PC-3 (cell line): Measurements from ENCODE around the gene RBM18. TPM values are rescaled to one million over a fixed set of nuclear protein-coding genes. Genes with fewer than 3 reads are reported as not detected.

ENCODE experiments used
- ATAC-seq: fragments of 200-7000 bp; cut with Tn5 transposase; 2 replicates; pipeline ENCODE4 v1.9.1; 2020; ENCODE audit warnings: mild to moderate bottlenecking, moderate library complexity
- BruUV-seq: library from RNA; stranded (reverse); fragments of 400-500 nt; replicated peaks from 2 replicates; lab custom pipeline; 2021; lab: Mats Ljungman, UMichigan
- CTCF ChIA-PET: fragments of 300-600 bp; sonication (Branson Sonifier 250); formaldehyde crosslinking; loops from one replicate; lab custom pipeline; 2022; ENCODE audit warnings: antibody characterized with exemption; lab: Charles Lee
- POLR2A ChIA-PET: fragments of 300-600 bp; sonication (Branson Sonifier 250); formaldehyde crosslinking; loops from one replicate; lab custom pipeline; 2022; ENCODE audit warnings: antibody characterized with exemption; ENCODE audit not compliant: unreplicated experiment; lab: Charles Lee
- DNase-seq: peaks from one replicate; pipeline ENCODE4 v3.0.0-alpha.2; 2015
- H2AFZ ChIP-seq: fragments of 300-600 bp; sonication (generic); 2 replicates; pipeline ENCODE4 v1.6.0; 2016; ENCODE audit warnings: antibody characterized with exemption, low read length
- H3F3A ChIP-seq: fragments of 300-600 bp; sonication (generic); one replicate; pipeline ENCODE4 v1.6.0; 2017; ENCODE audit warnings: antibody characterized with exemption, low read length, control low read depth, mild to moderate bottlenecking; ENCODE audit not compliant: unreplicated experiment
- H3K27ac ChIP-seq: fragments of 300-600 bp; sonication (generic); 2 replicates; pipeline ENCODE4 v1.5.1; 2016; ENCODE audit warnings: mild to moderate bottlenecking, low read length
- H3K27me3 ChIP-seq: fragments of 300-600 bp; sonication (generic); 2 replicates; pipeline ENCODE4 v1.6.1; 2016; ENCODE audit warnings: low read length, mixed read lengths
- H3K36me3 ChIP-seq: fragments of 300-600 bp; sonication (generic); 2 replicates; pipeline ENCODE4 v1.6.1; 2016; ENCODE audit warnings: low read depth, mixed run types, low read length, mixed read lengths
- H3K4me1 ChIP-seq: fragments of 300-600 bp; sonication (generic); 2 replicates; pipeline ENCODE4 v1.5.1; 2016; ENCODE audit warnings: low read length; ENCODE audit not compliant: insufficient read depth
- H3K4me2 ChIP-seq: fragments of 300-600 bp; sonication (generic); 2 replicates; pipeline ENCODE4 v1.6.0; 2016; ENCODE audit warnings: low read length
- H3K4me3 ChIP-seq: fragments of 300-600 bp; sonication (generic); 2 replicates; pipeline ENCODE4 v1.5.1; 2016; ENCODE audit warnings: mild to moderate bottlenecking, low read length, mixed read lengths
- H3K79me2 ChIP-seq: fragments of 300-600 bp; sonication (generic); 2 replicates; pipeline ENCODE4 v1.6.1; 2017; ENCODE audit warnings: low read length, mixed read lengths
- H3K9ac ChIP-seq: fragments of 300-600 bp; sonication (generic); 2 replicates; pipeline ENCODE4 v1.6.0; 2016; ENCODE audit warnings: mild to moderate bottlenecking, low read length
- H3K9me2 ChIP-seq: fragments of 300-600 bp; sonication (generic); replicated peaks from 2 replicates; pipeline ENCODE4 v1.6.1; 2016; ENCODE audit warnings: mixed run types, low read length, mixed read lengths
- H3K9me3 ChIP-seq: fragments of 300-600 bp; sonication (generic); 2 replicates; pipeline ENCODE4 v1.6.1; 2016; ENCODE audit warnings: low read length, mixed read lengths
- H4K20me1 ChIP-seq: fragments of 300-600 bp; sonication (generic); 2 replicates; pipeline ENCODE4 v1.6.1; 2016; ENCODE audit warnings: low read length, mixed read lengths
- EZH2 ChIP-seq: fragments of 300-600 bp; sonication (generic); IDR thresholded peaks from one replicate; pipeline ENCODE4 v1.6.1; 2017; ENCODE audit warnings: antibody characterized with exemption, mild to moderate bottlenecking, low read length; ENCODE audit not compliant: unreplicated experiment
- EZH2phosphoT487 ChIP-seq: fragments of 300-600 bp; sonication (generic); IDR thresholded peaks from 2 replicates; pipeline ENCODE4 v1.6.1; 2018; ENCODE audit warnings: mild to moderate bottlenecking, antibody characterized with exemption, low read length, borderline replicate concordance
- intact Hi-C: fragments of 100-400 bp; cut with micrococcal nuclease; formaldehyde crosslinking; loops from 2 replicates; pipeline ENCODE4 v1.9.0; 2023
- total RNA-seq: library from RNA; depleted of rRNA; stranded (reverse); fragments of >200 nt; gene quantifications from 2 replicates; pipeline ENCODE4 v1.2.3, GENCODE V29; 2014
- TF ChIP-seq, protein P1 (sequence below): fragments of 300-600 bp; sonication (generic); conservative IDR thresholded peaks from 2 replicates; pipeline ENCODE4 v1.5.1; 2017; ENCODE audit warnings: antibody characterized with exemption, low read depth, mild to moderate bottlenecking, low read length

Gene RBM18
- total RNA-seq, 1 experiment from 2014 or later: 8.3 TPM

DNA sequence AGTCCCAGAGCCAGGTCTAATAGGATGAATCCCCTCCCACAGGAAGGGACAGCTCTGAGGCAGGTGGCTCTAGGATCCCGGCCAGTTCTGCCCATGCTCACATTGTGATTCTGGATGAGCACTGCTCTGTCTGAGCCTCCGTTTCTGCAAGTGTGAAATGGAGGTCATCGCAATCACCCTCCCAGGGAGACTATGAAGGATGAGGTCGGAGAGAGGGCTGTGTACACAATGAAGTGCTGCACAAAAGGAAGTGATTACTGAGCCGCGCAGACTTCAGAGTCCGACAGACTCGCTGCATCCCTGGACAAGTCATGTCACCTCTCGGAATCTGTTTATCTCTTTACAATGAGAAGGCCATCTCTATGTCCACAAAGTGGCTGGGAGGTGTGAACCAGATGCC lies 57.5 kb downstream of the RBM18 start:
- no peak for DNase-seq
- Histone ChIP-seq H3K79me2 (peaks cover 8% of the 10 kb centered on the region; the same call in 1 of the 2 replicates), H3K9me3 (no peaks in the 10 kb centered on the region), H3K4me3 (no peak overlapping the region), H3K36me3 (no peaks in the 10 kb centered on the region), H2AFZ (no peak overlapping the region), H4K20me1 (no peaks in the 10 kb centered on the region), H3K4me1 (no peaks in the 10 kb centered on the region), H3K9me2 (no peaks in the 10 kb centered on the region), H3K4me2 (no peak overlapping the region), H3K9ac (no peak overlapping the region), H3F3A (no peaks in the 10 kb centered on the region), H3K27ac (no peak overlapping the region), H3K27me3 (no peaks in the 10 kb centered on the region)
- BruUV-seq: no TSS peak
- TF ChIP-seq, protein P1, sequence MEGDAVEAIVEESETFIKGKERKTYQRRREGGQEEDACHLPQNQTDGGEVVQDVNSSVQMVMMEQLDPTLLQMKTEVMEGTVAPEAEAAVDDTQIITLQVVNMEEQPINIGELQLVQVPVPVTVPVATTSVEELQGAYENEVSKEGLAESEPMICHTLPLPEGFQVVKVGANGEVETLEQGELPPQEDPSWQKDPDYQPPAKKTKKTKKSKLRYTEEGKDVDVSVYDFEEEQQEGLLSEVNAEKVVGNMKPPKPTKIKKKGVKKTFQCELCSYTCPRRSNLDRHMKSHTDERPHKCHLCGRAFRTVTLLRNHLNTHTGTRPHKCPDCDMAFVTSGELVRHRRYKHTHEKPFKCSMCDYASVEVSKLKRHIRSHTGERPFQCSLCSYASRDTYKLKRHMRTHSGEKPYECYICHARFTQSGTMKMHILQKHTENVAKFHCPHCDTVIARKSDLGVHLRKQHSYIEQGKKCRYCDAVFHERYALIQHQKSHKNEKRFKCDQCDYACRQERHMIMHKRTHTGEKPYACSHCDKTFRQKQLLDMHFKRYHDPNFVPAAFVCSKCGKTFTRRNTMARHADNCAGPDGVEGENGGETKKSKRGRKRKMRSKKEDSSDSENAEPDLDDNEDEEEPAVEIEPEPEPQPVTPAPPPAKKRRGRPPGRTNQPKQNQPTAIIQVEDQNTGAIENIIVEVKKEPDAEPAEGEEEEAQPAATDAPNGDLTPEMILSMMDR: no peak
- TF ChIP-seq EZH2phosphoT487 (no peak), EZH2 (no peak)
- ChIA-PET POLR2A (no interaction called here), CTCF (no interaction called here)
- intact Hi-C loops: no loop called here
- ATAC-seq: no peak

- ChIA-PET CTCF (no interaction called here), POLR2A (no interaction called here)
- Histone ChIP-seq H3K9me2 (no peaks in the 10 kb centered on the region), H3K4me1 (no peaks in the 10 kb centered on the region), H2AFZ (no peak overlapping the region), H4K20me1 (no peaks in the 10 kb centered on the region), H3K79me2 (0 out of 2 replicates have a peak, but pooled peaks cover 1% of the 10 kb centered on the region), H3K36me3 (no peaks in the 10 kb centered on the region), H3F3A (no peaks in the 10 kb centered on the region), H3K27ac (no peak overlapping the region), H3K27me3 (no peaks in the 10 kb centered on the region), H3K9ac (no peak overlapping the region), H3K4me2 (no peak overlapping the region), H3K4me3 (no peak overlapping the region), H3K9me3 (no peaks in the 10 kb centered on the region)
- ATAC-seq: no peak
- TF ChIP-seq, protein P1: no peak
- TF ChIP-seq EZH2phosphoT487: no peak
- no peak for TF ChIP-seq EZH2
- intact Hi-C loops: no loop called here
- DNase-seq: peak; percentile 16
- no TSS peak for BruUV-seq
Observed at GRCh38 chr9:122206118-122207046, 58.3 kb downstream of the RBM18 start.

GRCh38 chr9:122205176-122205575 lies 59.5 kb downstream of the RBM18 start:
- no peak overlapping the region for H3K27ac ChIP-seq
- H3K4me2 ChIP-seq: no peak overlapping the region
- ChIA-PET POLR2A (no interaction called here), CTCF (no interaction called here)
- H3K9me2 ChIP-seq: no peaks in the 10 kb centered on the region
- H4K20me1 ChIP-seq: no peaks in the 10 kb centered on the region
- no peak overlapping the region for H3K9ac ChIP-seq
- H3F3A ChIP-seq: no peaks in the 10 kb centered on the region
- no TSS peak for BruUV-seq
- no peaks in the 10 kb centered on the region for H3K79me2 ChIP-seq
- no peaks in the 10 kb centered on the region for H3K36me3 ChIP-seq
- intact Hi-C loops: no loop called here
- no peak for TF ChIP-seq EZH2phosphoT487
- TF ChIP-seq EZH2: no peak
- TF ChIP-seq, protein P1: no peak
- no peaks in the 10 kb centered on the region for H3K27me3 ChIP-seq
- DNase-seq (no peak), ATAC-seq (no peak)
- no peak overlapping the region for H2AFZ ChIP-seq
- no peaks in the 10 kb centered on the region for H3K9me3 ChIP-seq
- H3K4me3 ChIP-seq: no peak overlapping the region
- H3K4me1 ChIP-seq: no peaks in the 10 kb centered on the region
